Measurements from ENCODE around the gene TBCEL. TPM values are rescaled to one million over a fixed set of nuclear protein-coding genes. Genes with fewer than 3 reads are reported as not detected.
"Not testable (repeated sequence)": the region's sequence is repeated elsewhere in the genome, so short reads cannot be mapped to it uniquely, and the experiment has no call there.

Gene TBCEL
- total RNA-seq, 1 donor from 2014 or later, result 36.5 TPM

DNA sequence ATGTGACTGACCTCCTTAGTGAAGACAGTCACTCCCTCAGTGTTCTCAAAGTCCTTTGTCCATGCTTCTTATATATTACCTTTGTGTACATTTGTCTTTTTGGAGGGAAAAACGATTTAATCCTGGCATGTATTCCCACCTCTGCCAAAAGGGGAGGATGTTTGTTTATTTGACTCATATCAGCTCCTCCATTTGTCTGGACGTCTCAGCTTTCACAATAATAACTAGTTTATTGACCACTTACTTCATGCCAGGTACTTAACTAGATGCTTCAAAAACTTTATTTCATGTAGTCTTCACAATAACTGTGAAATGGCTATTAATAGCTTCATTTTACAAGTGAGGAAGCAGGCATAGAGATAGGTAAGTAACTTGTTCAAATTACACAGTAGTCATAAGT, 5.3 kb downstream of the TBCEL start:
- H3K27ac Mint-ChIP-seq (ENCODE audit: unreplicated experiment), result no peak overlapping the region

DNA sequence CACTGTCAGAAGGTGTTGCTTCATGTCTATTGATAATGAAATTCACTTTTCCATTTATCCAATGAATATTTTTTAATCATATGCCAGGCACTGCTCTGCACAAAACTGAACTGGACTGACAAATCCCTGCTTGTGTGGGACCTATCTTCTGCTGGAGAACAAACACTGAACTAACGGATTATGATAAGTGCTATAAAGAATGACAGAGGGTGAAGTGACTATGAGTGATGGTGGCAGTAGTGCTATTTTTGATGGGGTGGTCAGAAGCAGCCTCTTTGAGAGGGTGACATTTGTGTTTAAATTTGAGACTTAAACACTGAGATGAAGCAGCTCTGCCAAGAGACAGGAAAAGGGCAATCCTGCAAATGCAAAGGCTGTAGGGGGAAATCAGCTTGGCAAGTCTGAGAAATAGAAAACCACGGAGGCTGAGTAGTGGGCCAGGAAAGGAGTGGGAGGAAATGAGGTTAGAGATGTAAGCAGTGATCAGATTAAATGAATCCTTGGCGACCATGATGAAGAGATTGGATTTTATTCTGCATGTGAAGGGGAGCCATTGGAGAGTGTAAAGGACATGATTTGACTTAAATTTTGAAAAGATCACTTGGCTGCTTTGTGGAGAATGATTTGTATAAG, 6.0 kb downstream of the TBCEL start:
- Mint-ChIP-seq H3K4me1 (ENCODE audit: low read depth, unreplicated experiment) (peaks cover 10% of the 10 kb centered on the region), H3K36me3 (ENCODE audit: unreplicated experiment) (no peaks in the 10 kb centered on the region), H3K9me3 (ENCODE audit: unreplicated experiment) (no peaks in the 10 kb centered on the region), H3K4me3 (ENCODE audit: unreplicated experiment) (no peak overlapping the region), H3K27ac (ENCODE audit: unreplicated experiment) (no peak overlapping the region), H3K27me3 (ENCODE audit: unreplicated experiment) (no peaks in the 10 kb centered on the region)
- DNase-seq, result no peak
- TF ChIP-seq, protein P1, sequence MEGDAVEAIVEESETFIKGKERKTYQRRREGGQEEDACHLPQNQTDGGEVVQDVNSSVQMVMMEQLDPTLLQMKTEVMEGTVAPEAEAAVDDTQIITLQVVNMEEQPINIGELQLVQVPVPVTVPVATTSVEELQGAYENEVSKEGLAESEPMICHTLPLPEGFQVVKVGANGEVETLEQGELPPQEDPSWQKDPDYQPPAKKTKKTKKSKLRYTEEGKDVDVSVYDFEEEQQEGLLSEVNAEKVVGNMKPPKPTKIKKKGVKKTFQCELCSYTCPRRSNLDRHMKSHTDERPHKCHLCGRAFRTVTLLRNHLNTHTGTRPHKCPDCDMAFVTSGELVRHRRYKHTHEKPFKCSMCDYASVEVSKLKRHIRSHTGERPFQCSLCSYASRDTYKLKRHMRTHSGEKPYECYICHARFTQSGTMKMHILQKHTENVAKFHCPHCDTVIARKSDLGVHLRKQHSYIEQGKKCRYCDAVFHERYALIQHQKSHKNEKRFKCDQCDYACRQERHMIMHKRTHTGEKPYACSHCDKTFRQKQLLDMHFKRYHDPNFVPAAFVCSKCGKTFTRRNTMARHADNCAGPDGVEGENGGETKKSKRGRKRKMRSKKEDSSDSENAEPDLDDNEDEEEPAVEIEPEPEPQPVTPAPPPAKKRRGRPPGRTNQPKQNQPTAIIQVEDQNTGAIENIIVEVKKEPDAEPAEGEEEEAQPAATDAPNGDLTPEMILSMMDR (IDR thresholded peaks at IDR 0.05; ENCODE audit: partially characterized antibody, unreplicated experiment), result no peak

More for the DNA sequence above, 5.3 kb downstream of the TBCEL start:
- Mint-ChIP-seq H3K36me3 (ENCODE audit: unreplicated experiment) (no peaks in the 10 kb centered on the region), H3K4me1 (ENCODE audit: low read depth, unreplicated experiment) (peaks cover 14% of the 10 kb centered on the region), H3K9me3 (ENCODE audit: unreplicated experiment) (no peaks in the 10 kb centered on the region), H3K27me3 (ENCODE audit: unreplicated experiment) (no peaks in the 10 kb centered on the region), H3K4me3 (ENCODE audit: unreplicated experiment) (no peak overlapping the region)
- TF ChIP-seq, protein P1 (IDR thresholded peaks at IDR 0.05; ENCODE audit: partially characterized antibody, unreplicated experiment), result no peak
- no peak for DNase-seq

DNA sequence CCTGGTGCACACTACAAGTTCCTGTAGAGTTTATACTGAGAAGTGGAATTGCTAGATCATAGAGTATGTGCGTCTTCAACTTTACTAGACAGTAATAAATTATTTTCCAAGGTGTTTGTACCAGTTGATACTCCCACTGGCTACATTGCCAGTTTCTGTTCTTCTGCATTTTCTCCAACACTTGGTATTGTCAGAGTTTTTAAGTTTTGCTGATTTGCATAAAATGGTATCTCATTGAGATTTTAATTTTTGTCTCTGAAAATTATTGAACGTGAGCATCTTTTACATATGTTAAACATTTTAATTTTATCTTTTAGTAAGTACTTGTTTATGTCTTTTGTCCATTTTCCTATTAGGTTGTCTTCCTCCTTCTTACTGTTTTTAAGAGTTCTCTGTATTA, 7.3 kb downstream of the TBCEL start:
- Mint-ChIP-seq H3K9me3 (ENCODE audit: unreplicated experiment) (no peaks in the 10 kb centered on the region), H3K27me3 (ENCODE audit: unreplicated experiment) (no peaks in the 10 kb centered on the region), H3K4me3 (ENCODE audit: unreplicated experiment) (no peak overlapping the region), H3K4me1 (ENCODE audit: low read depth, unreplicated experiment) (peaks cover 4% of the 10 kb centered on the region), H3K36me3 (ENCODE audit: unreplicated experiment) (no peaks in the 10 kb centered on the region), H3K27ac (ENCODE audit: unreplicated experiment) (no peak overlapping the region)
- TF ChIP-seq, protein P1 (IDR thresholded peaks at IDR 0.05; ENCODE audit: partially characterized antibody, unreplicated experiment), result no peak
- no peak for DNase-seq

DNA sequence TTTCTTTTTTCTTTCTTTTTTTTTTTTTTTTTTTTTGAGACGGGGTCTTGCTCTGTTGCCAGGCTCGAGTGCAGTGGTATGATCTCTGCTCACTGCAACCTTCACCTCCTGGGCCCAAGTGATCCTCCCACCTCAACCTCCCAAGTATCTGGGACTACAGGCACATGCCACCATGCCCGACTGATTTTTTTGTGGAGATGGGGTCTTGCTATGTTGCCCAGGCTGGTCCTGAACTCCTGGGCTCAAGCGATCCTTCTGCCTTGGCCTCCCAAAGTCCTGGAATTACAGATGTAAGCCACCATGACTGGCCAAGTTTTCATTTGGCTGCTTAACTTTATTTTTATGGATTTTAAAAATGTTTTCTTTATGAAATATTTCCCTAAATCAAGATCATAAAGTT, 7.7 kb downstream of the TBCEL start:
- not testable (repeated sequence) for H3K27me3 Mint-ChIP-seq (ENCODE audit: unreplicated experiment); DNase-seq; H3K36me3 Mint-ChIP-seq (ENCODE audit: unreplicated experiment); H3K4me3 Mint-ChIP-seq (ENCODE audit: unreplicated experiment); H3K4me1 Mint-ChIP-seq (ENCODE audit: low read depth, unreplicated experiment); H3K27ac Mint-ChIP-seq (ENCODE audit: unreplicated experiment); H3K9me3 Mint-ChIP-seq (ENCODE audit: unreplicated experiment)

DNA sequence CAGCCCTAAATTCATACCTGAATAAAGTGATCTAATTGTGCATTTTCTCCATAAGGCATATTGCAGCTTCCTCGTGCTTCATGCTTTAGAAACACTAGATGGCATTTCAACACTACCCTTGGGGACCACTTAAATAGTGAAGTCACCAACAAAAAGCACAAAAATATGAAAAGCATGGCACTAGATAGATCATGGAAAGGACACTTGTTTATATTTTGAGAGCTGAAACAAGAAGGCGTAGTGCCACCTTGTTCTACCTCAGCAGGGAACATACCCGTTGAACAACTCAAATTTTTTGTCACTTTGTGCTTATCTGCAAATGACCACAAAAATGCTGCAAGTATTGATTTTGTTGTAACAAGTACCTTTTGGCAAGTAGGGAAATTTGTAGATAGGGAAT, 8.6 kb downstream of the TBCEL start:
- TF ChIP-seq, protein P1 (IDR thresholded peaks at IDR 0.05; ENCODE audit: partially characterized antibody, unreplicated experiment), result no peak
- Mint-ChIP-seq H3K27ac (ENCODE audit: unreplicated experiment) (no peak overlapping the region), H3K9me3 (ENCODE audit: unreplicated experiment) (no peaks in the 10 kb centered on the region), H3K4me3 (ENCODE audit: unreplicated experiment) (no peak overlapping the region), H3K27me3 (ENCODE audit: unreplicated experiment) (no peaks in the 10 kb centered on the region), H3K36me3 (ENCODE audit: unreplicated experiment) (no peaks in the 10 kb centered on the region), H3K4me1 (ENCODE audit: low read depth, unreplicated experiment) (peaks cover 4% of the 10 kb centered on the region)
- no peak for DNase-seq
